GM18508 (cell line): ENCODE measurements around the gene VAV2.
"Not testable (repeated sequence)": the region's sequence is repeated elsewhere in the genome, so short reads cannot be mapped to it uniquely, and the experiment has no call there.

ENCODE experiments used
- ATAC-seq: cut with Tn5 transposase; IDR thresholded peaks from one replicate; pipeline ENCODE4 v1.9.1; 2021; ENCODE audit warnings: moderate number of reproducible peaks; ENCODE audit not compliant: insufficient read depth, unreplicated experiment

VAV2 gene

GRCh38 chr9:133997584-133997983 lies 5.5 kb upstream of the VAV2 start:
- ATAC-seq = no peak

- ATAC-seq = no peak
Observed at GRCh38 chr9:133996531-133997520, 4.7 kb upstream of the VAV2 start.

DNA sequence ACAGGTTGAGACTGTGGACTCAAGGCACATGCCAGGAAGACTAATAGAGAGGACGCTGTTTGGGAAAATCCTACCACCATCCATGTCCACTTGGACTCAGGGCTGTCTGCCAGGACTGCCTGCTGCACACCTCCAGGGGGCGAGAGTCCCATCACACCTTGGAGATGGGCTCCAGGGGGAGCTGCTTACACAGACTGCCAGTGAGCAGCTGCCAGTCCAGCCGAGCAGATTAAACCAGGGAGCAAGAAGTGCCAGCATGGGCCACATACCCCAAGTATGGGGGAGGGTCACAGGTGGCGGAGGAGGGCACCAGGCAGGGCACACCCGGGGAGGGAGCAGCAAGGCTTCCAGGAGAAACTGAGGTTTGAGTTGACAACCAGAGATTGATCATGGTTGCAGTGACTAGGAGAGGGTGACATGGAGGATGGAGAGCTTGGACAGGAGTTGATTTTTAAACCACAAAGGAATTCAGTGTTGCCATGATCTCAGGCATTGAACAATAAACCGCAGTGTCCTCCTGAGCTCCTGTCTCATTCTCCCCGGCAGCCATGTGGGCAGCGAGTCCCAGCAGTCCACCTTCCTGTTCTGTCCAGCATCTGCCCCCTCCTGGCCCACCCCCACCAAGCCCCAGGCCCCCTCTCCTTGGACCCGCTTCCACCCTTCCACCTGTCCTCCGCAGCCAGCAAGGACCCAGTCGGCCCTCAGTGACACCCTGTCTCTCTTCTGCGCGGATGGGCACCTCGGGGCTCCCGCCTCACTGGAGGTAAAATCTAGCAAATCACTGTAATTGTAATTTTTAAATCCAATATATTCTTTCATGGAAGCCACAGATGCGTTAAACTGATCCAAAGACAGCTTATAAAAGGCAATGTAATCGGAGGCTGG lies 3.1 kb upstream of the VAV2 start:
- no peak for ATAC-seq

- ATAC-seq = no peak
Observed at GRCh38 chr9:133994353-133995011, 2.4 kb upstream of the VAV2 start.

DNA sequence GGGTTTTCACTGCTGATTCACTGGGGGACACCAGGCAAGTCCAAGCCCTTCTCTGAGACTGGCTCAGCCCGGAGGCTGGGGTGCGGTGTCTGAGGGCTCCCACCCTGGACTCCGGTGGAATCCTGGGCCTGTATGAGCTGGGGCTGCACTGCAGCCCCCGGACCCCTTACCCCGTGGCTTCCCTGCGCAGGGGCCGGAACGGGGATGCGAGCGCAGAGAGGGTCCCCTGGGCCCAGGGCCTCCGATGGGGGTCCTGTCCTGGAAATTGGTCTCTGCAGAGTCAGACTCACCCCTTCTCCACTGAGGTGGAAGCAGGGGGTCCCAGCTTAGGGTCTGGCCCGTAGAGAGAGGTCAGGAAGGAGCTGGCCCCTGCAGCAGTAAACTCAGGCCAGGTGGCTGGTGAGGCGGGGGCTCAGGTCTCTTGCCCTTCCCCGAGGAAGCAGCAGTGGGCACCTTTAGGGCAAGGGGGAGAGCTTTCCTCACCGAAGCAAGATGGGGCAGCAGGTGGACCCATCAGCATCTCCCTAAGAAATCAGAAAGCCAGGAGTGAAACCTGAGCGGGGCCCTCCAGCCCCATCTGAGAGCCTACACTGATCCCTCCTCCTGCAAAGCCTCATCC lies 1.6 kb upstream of the VAV2 start:
- ATAC-seq = no peak

DNA sequence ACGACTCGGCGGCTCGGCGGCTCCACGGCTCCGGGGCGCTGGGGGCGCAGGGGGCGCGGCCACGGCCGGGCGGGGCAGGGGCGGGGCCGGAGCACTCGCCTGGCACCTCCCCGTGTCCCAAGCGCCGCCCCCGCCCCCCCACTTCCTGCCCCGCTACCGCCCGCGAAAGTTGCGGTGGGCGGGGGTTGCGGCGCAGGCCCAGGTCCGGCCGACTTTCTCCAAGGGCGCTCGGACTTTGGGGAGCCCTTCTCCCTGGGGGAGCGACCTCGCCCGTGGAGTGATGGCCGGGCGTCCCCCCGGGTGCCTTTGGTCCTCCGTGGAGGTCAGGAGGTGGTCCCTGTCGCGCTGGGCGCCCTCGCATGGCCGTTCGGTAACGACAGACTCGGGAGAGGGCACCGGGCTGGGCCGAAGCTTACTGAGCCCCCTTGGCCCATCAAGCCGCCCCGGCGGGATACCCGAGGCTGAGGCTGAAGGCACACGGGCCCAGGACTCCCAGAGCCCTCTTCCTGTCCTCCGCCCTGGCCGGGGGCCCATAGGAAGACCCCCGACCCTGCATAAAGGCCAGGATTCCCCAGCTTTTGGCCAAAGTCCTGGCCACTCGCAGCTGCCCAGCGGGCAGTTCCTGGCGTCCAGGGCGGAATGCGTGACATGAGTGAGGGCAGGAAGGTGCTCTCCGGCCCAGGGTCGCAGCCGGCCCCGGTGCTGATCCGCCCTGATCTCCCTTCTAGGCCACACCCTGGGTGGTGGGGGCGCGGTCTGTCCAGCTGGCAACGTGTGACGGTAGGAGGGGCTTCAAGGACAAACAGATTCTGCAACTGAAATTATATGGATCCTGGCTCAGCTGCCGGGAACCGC lies 883 bp upstream of the VAV2 start:
- ATAC-seq = no peak

GRCh38 chr9:133991214-133991921 lies 756 bp downstream of the VAV2 start:
- ATAC-seq = no peak

GRCh38 chr9:133990366-133991213 lies 1.5 kb downstream of the VAV2 start:
- ATAC-seq = no peak

GRCh38 chr9:133989625-133990365 lies 2.3 kb downstream of the VAV2 start:
- ATAC-seq = no peak

DNA sequence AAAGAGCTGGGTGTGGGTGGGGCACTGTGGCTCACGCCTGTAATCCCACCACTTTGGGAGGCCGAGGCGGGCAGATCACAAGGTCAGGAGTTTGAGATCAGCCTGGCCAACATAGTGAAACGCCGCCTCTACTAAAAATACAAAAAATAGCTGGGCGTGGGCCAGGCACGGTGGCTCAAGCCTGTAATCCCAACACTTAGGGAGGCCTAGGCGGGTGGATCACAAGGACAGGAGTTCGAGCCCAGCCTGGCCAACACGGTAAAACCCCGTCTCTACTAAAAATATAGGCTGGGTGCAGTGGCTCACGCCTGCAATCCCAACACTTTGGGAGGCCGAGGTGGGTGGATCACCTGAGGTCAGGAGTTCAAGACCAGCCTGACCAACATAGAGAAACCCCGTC lies 3.4 kb downstream of the VAV2 start:
- not testable (repeated sequence) for ATAC-seq

- ATAC-seq = no peak
Observed at GRCh38 chr9:133987946-133988665, 4.0 kb downstream of the VAV2 start.

- no peak for ATAC-seq
Observed at GRCh38 chr9:133987446-133987788, 4.7 kb downstream of the VAV2 start.

DNA sequence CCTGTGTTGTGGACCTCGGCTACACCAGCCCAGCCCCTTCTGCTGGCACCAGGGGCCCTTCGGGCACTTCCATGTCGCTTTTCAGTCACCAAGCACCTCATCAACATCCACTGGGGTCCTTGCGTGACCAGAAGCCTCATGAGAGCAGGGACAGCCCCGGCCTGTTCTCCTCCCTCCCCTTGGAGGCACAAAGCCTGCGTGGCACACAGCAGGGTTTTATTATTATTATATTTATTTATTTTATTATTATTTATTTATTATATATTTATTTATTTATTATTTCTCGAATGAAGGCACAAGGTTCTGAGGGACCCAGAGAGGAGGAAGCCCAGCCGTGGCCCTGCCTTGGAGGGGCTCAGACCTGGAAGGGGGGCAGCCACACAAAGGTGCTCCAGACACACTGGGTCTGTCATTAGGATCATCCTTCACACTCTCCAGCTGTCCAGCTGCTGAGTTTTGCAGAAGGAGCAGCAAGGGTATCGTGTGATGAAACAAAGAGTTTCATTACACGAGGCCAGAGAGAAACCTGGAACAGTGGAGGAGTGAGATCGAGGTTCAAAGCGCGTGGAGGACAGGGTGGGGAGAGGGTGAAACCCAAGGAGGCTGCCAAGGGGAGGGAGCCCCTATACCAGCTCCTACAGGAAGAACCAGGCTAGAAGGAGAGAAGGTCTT lies 5.2 kb downstream of the VAV2 start:
- ATAC-seq = no peak

- ATAC-seq = no peak
Observed at GRCh38 chr9:133986061-133986460, 6.1 kb downstream of the VAV2 start.

GRCh38 chr9:133982971-133983720 lies 9.0 kb downstream of the VAV2 start:
- no peak for ATAC-seq
